IPS-18c (cell line): Measurements from ENCODE around the gene PBRM1.

Source experiments
- H3K4me3 ChIP-seq: 2 replicates; pipeline ENCODE4 v1.7.0; 2013; ENCODE audit warnings: low read depth, mild to moderate bottlenecking, low read length, moderate library complexity; ENCODE audit not compliant: insufficient read depth
- H3K9me3 ChIP-seq: one replicate; pipeline ENCODE4 v1.6.1; 2013; ENCODE audit warnings: mild to moderate bottlenecking, low read length, moderate library complexity; ENCODE audit not compliant: control insufficient read depth, insufficient read depth

The PBRM1 gene

DNA sequence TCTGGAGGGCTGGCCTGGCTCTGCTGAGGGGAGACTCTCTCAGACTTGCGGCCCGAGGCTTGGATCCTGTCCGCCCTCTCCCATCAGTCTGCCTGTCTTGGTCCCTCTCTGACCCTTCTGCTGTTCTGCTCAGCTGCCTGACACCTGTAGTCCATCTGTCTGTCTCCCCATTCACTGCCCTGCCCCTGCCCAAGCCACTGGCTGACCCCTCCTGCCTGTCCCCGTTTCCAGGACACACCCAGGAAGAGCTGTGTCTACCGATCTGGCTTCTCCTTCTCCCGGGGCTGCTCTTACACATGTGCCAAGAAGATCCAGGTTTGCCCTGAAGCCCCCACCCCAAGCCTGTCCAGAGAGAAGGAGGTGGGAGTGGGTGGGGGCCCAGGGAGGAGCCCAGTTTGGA is 170.5 kb downstream of the PBRM1 start:
- Histone ChIP-seq H3K9me3 (no peaks in the 10 kb centered on the region), H3K4me3 (no peak overlapping the region)

DNA sequence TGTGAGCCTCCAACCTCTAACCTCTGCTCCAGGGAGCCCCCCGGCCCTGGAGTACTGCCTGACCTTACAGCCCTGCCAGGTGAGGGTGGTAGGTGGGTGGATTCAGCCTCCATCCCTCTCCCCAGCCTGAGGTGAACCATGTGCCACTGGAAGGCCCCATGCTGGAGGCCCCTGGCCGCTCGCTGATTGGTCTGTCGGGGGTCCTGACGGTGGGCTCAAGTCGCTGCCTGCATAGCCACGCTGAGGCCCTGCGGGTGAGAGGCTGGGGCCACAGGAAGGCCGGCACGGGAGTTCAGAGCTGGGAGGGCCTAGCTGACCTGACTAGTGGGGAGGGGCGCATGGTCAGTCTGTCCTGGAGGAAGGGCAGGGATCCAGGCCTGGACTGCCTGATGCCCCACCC is 171.1 kb downstream of the PBRM1 start:
- no peak overlapping the region for H3K4me3 ChIP-seq

GRCh38 chr3:52513281-52513680 is 172.4 kb downstream of the PBRM1 start:
- Histone ChIP-seq H3K4me3 (no peak overlapping the region), H3K9me3 (no peaks in the 10 kb centered on the region)

More for the DNA sequence above, 171.1 kb downstream of the PBRM1 start:
- no peaks in the 10 kb centered on the region for H3K9me3 ChIP-seq

DNA sequence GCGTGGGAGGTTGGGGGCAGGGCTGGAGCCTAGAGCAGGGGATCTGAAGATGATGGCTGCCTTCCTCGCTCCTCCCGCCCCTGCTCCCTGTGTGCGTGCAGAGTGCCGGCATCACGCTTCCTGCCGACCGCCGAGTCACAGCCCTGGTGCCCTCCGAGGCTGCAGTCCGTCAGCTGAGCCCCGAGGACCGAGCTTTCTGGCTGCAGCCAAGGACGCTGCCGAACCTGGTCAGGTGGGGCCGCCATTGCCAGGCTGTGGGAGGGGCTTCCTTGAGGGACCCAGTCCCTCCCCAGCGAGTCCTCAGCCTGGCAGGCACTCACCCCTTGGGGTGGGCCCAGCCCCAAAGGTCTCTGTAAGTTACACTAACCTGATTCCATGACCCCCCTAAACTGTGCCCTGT is 173.0 kb downstream of the PBRM1 start:
- no peaks in the 10 kb centered on the region for H3K9me3 ChIP-seq

DNA sequence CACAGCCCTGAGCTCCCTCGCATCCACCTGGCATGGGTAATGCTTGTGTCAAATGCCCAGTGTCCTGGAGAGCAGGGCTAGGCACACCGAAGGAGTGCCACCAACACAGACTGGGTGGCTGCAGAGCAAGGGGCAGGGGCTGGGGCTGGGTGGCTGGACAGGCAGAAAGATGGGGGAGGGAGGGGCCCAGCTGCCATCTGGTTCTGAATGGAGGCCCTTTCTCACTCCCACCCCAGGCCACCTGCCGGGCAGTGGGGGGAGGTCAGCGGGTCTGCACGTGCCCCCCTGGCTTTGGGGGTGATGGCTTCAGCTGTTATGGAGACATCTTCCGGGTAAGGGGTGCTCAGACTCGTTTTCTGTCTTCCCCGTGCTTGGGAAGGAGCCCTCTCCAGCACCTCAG is 173.6 kb downstream of the PBRM1 start:
- no peaks in the 10 kb centered on the region for H3K9me3 ChIP-seq
- no peak overlapping the region for H3K4me3 ChIP-seq

More for the DNA sequence above, 173.0 kb downstream of the PBRM1 start:
- H3K4me3 ChIP-seq = no peak overlapping the region

DNA sequence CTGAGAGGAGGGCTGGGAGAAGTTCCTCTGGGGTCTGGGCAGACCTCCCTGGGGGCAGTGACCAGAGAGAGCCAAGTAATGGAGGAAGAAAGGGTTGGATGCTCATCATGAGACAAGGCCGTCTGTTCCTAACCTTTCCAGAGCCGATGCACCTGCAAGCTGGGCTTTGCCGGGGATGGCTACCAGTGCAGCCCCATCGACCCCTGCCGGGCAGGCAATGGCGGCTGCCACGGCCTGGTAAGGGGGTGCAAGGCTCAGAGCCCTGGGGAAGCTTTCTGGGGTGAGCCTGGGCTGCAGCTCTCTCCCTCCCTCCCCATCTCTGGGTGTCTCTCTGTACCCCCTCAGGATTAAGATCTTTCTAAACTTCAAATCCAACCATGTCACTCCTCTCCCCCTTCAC is 174.2 kb downstream of the PBRM1 start:
- Histone ChIP-seq H3K4me3 (no peak overlapping the region), H3K9me3 (no peaks in the 10 kb centered on the region)

DNA sequence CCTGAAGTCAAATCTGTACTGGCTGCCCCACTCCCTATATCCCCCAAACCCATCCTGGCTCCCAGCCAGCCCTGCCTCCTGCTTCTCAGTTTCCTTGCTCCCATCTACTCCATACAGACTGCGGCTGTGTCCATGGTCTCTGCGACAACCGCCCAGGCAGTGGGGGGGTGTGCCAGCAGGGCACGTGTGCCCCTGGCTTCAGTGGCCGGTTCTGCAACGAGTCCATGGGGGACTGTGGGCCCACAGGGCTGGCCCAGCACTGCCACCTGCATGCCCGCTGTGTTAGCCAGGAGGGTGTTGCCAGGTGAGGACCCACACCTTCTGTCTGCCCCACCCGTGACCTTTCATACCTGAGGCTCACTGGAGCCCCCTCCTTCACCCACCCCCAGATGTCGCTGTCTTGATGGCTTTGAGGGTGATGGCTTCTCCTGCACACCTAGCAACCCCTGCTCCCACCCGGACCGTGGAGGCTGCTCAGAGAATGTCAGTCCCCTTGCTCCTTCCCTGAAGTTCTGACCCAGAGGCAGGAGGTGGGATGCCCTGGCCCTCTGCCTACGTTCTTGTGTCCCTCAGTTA is 175.9 kb downstream of the PBRM1 start:
- no peaks in the 10 kb centered on the region for H3K9me3 ChIP-seq
- H3K4me3 ChIP-seq = no peak overlapping the region

DNA sequence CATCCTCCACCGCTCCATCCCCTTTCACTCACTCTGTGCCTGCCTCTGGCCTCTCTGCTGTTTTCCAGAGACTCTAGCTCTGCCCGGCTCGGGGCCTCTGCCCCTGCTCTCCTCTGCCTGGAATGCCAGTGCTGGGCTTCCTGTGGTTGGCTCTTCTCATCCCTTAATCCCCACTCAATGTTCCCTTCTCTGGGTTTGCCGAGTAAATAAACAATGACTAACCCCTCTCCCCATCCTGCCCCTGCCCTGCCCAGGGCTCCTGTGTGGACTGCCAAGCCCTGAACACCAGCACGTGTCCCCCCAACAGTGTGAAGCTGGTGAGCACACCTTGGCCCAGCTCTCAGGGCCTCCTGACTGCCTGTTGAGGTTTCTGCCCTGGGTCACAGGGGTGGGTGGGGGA is 178.4 kb downstream of the PBRM1 start:
- H3K9me3 ChIP-seq = no peaks in the 10 kb centered on the region
- H3K4me3 ChIP-seq = no peak overlapping the region

- no peak overlapping the region for H3K4me3 ChIP-seq
Measured at GRCh38 chr3:52506266-52506966, 179.3 kb downstream of the PBRM1 start.

GRCh38 chr3:52504977-52505376 is 180.7 kb downstream of the PBRM1 start:
- Histone ChIP-seq H3K4me3 (no peak overlapping the region), H3K9me3 (no peaks in the 10 kb centered on the region)

More at GRCh38 chr3:52506266-52506966, 179.3 kb downstream of the PBRM1 start:
- H3K9me3 ChIP-seq = no peaks in the 10 kb centered on the region

- Histone ChIP-seq H3K4me3 (no peak overlapping the region), H3K9me3 (no peaks in the 10 kb centered on the region)
Measured at GRCh38 chr3:52503788-52504424, 181.8 kb downstream of the PBRM1 start.

DNA sequence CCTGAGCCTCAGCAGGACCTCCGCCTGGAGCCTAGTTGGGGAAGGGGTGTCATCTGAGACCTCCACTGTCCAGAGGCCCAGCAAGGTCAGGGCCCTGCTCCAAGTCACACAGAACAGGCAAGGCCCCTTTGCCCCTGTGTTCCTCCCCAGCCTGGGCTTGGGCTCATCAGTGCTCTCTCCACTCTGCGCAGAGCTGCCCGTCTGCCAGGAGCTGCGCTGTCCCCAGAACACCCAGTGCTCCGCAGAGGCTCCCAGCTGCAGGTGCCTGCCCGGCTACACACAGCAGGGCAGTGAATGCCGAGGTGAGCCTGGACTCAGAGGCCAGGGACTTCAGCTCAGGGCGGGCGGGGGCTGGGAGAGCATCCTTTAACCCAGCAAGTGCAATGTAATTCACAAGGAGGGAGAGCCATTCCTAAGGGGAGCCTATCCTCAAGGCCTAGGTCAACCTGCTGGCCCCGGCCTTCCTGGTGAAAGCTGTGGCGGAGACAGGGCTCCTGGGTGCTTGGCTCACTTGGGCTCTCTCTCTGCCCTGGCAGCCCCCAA is 182.8 kb downstream of the PBRM1 start:
- no peaks in the 10 kb centered on the region for H3K9me3 ChIP-seq
- no peak overlapping the region for H3K4me3 ChIP-seq

DNA sequence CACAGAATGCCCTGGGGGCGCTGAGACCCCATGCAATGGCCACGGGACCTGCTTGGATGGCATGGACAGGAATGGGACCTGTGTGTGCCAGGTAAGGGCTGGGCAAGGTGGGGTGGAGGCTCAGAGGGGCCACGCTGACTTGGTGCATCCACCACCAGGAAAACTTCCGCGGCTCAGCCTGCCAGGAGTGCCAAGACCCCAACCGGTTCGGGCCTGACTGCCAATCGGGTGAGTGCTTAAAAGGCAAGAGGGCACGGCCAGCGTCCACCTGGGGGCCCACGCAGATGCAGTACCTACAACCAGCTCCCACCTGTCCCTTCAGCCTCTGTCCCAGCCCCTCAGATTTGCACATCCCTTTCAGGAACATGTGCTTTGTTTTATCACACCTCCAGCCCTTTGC is 183.7 kb downstream of the PBRM1 start:
- H3K4me3 ChIP-seq = no peak overlapping the region
- H3K9me3 ChIP-seq = no peaks in the 10 kb centered on the region

- Histone ChIP-seq H3K4me3 (no peak overlapping the region), H3K9me3 (no peaks in the 10 kb centered on the region)
Measured at GRCh38 chr3:52501046-52501445, 184.7 kb downstream of the PBRM1 start.

GRCh38 chr3:52498137-52499054 is 187.3 kb downstream of the PBRM1 start:
- no peak overlapping the region for H3K4me3 ChIP-seq

DNA sequence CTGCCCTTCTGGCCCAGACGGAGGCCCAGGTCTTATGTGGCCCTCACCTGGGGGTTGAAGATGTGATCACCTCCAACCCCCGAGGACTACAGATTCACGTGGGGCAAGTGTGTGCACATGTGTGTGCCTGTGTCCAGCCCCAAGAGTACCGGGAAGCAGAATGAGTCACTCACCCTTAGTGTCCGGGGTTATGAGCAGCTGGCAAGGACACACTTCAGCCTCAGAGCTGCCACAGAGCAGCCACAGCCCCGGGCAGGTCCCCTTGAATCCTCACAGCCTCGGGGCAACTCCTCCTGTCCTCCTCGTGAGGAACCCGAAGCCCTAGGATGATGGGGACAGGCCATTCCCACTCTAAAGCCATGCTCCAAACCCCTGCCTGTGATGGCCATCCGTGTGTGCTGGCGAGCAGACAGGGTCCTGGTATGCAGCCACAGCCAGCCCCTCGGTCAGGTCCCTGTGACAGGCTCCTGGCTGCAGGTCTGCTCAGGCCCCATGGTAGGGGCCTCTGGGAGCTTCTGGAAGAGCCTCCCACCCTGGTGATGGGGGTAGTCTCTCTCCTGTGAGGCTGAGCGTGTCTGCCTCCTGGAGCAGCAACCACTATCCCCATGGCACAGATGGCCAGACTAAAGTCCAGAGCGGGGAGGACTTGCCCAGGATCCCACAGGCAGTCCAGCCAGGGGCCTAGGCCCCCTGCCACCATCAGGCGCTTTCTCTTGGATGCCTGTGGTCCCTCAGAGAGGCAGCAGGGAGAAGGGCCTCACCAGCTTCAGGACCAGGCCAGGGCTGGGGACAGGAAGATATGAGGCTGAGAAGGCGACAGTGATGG is 189.7 kb downstream of the PBRM1 start:
- Histone ChIP-seq H3K4me3 (no peak overlapping the region), H3K9me3 (no peaks in the 10 kb centered on the region)

More at GRCh38 chr3:52498137-52499054, 187.3 kb downstream of the PBRM1 start:
- H3K9me3 ChIP-seq = no peaks in the 10 kb centered on the region
